HCT116 (cell line): ENCODE results near the gene MYBPC1. TPM values are rescaled to one million over a fixed set of nuclear protein-coding genes. Genes with fewer than 3 reads are reported as not detected.

ENCODE experiments used
- ATAC-seq: fragments of 200-7000 bp; cut with Tn5 transposase; 2 replicates; pipeline ENCODE4 v1.9.1; 2020; ENCODE audit warnings: mild to moderate bottlenecking, moderate library complexity
- BruUV-seq: library from RNA; stranded (reverse); fragments of 400-500 nt; replicated peaks from 2 replicates; lab custom pipeline; 2021; lab: Mats Ljungman, UMichigan
- CTCF ChIA-PET: fragments of 300-600 bp; sonication (Branson Sonifier 250); formaldehyde crosslinking; loops from one replicate; lab custom pipeline; 2021; ENCODE audit warnings: antibody characterized with exemption; lab: Charles Lee
- POLR2A ChIA-PET: fragments of 300-600, 350-600 bp; sonication (Branson Sonifier 250); formaldehyde crosslinking; loops from one replicate; lab custom pipeline; 2021; ENCODE audit warnings: antibody characterized with exemption; lab: Charles Lee
- RAD21 ChIA-PET, 2 experiments: fragments of 300-600 bp; sonication (Branson Sonifier 250); formaldehyde crosslinking; loops; one replicate each; lab custom pipeline; 2023; ENCODE audit warnings: low total read pairs in 2 of 2; ENCODE audit not compliant: uncharacterized antibody in 2 of 2, unreplicated experiment in 2 of 2, low non-redundant PET in 1 of 2; lab: Charles Lee
- DNase-seq: peaks from one replicate; pipeline ENCODE4 v3.0.0-alpha.2; 2010; ENCODE audit warnings: low read depth, low spot score
- H2AFZ ChIP-seq: fragments of 200-600 bp; shearing (Covaris generic), sonication (generic); 2 replicates; pipeline ENCODE4 v1.6.1; 2017; ENCODE audit warnings: low read depth, mixed run types, mixed read lengths, antibody characterized with exemption, low read length; ENCODE audit not compliant: poor library complexity, severe bottlenecking
- H3K27ac ChIP-seq: 2 replicates; pipeline ENCODE4 v1.5.1; 2012; ENCODE audit warnings: low read depth, low read length
- H3K27me3 ChIP-seq: fragments of 200-600 bp; sonication (generic); 2 replicates; pipeline ENCODE4 v1.6.1; 2016; ENCODE audit warnings: mixed run types, low read length, mixed read lengths; ENCODE audit not compliant: insufficient read depth
- H3K36me3 ChIP-seq, 2 experiments: fragments of 200-500 bp in 1 of 2; fragments of 200-600 bp in 1 of 2; sonication (Bioruptor generic) in 1 of 2; sonication (generic) in 1 of 2; 2 replicates each; pipeline versions ENCODE4 v1.5.1 to v1.6.1; 2014 to 2016; ENCODE audit warnings: low read length in 2 of 2, inconsistent platforms in 1 of 2, mixed read lengths in 1 of 2, mixed run types in 1 of 2; ENCODE audit not compliant: insufficient read depth in 2 of 2, control insufficient read depth in 1 of 2
- H3K4me1 ChIP-seq, 2 experiments: fragments of 200-600 bp in 1 of 2; sonication (generic) in 1 of 2; 2 replicates each; pipeline versions ENCODE4 v1.5.1 to v1.6.1; 2012 to 2017; ENCODE audit warnings: low read length in 2 of 2, inconsistent platforms in 1 of 2, mild to moderate bottlenecking in 1 of 2, mixed read lengths in 1 of 2, mixed run types in 1 of 2, moderate library complexity in 1 of 2; ENCODE audit not compliant: insufficient read depth in 2 of 2, control insufficient read depth in 1 of 2
- H3K4me2 ChIP-seq: fragments of 200-600 bp; sonication (generic); 2 replicates; pipeline ENCODE4 v1.6.1; 2017; ENCODE audit warnings: mixed run types, low read length, mixed read lengths
- H3K4me3 ChIP-seq, 2 experiments: fragments of 200-600 bp in 1 of 2; sonication (generic) in 1 of 2; replicated peaks in 1 of 2; 2 replicates each; pipeline ENCODE4 v1.5.1; 2011 to 2016; ENCODE audit warnings: low read length in 2 of 2, control low read depth in 1 of 2, low read depth in 1 of 2, mild to moderate bottlenecking in 1 of 2, mixed read lengths in 1 of 2, mixed run types in 1 of 2
- H3K79me2 ChIP-seq: fragments of 200-600 bp; sonication (generic); 2 replicates; pipeline ENCODE4 v1.6.1; 2017; ENCODE audit warnings: mild to moderate bottlenecking, mixed run types, low read length, moderate library complexity, mixed read lengths; ENCODE audit not compliant: insufficient read depth
- H3K9ac ChIP-seq: fragments of 200-600 bp; sonication (generic); 2 replicates; pipeline ENCODE4 v1.6.1; 2016; ENCODE audit warnings: low read length, mixed read lengths
- H3K9me2 ChIP-seq: fragments of 200-600 bp; sonication (generic), shearing (Covaris generic); 2 replicates; pipeline ENCODE4 v1.6.1; 2017; ENCODE audit warnings: mixed run types, mild to moderate bottlenecking, moderate library complexity; ENCODE audit not compliant: insufficient read depth
- H3K9me3 ChIP-seq, 2 experiments: fragments of 200-500 bp in 1 of 2; fragments of 200-600 bp in 1 of 2; sonication (Bioruptor generic) in 1 of 2; sonication (generic) in 1 of 2; 2 replicates each; pipeline ENCODE4 v1.6.1; 2014 to 2017; ENCODE audit warnings: low read length in 2 of 2, mixed read lengths in 2 of 2, inconsistent platforms in 1 of 2, low read depth in 1 of 2, mild to moderate bottlenecking in 1 of 2, mixed run types in 1 of 2, moderate library complexity in 1 of 2; ENCODE audit not compliant: control insufficient read depth in 1 of 2, insufficient read depth in 1 of 2
- H4K20me1 ChIP-seq: fragments of 200-600 bp; sonication (generic), shearing (Covaris generic); 2 replicates; pipeline ENCODE4 v1.6.1; 2017; ENCODE audit warnings: mixed run types, mild to moderate bottlenecking, moderate library complexity; ENCODE audit not compliant: insufficient read depth
- CEBPB ChIP-seq: IDR thresholded peaks from 2 replicates; pipeline ENCODE4 v1.6.1; 2012; ENCODE audit warnings: low read depth
- ELF1 ChIP-seq: IDR thresholded peaks from 2 replicates; pipeline ENCODE4 v1.6.1; 2012; ENCODE audit warnings: low read depth, borderline replicate concordance
- JUND ChIP-seq: IDR thresholded peaks from 2 replicates; pipeline ENCODE4 v1.6.1; 2012
- MAX ChIP-seq: IDR thresholded peaks from 2 replicates; pipeline ENCODE4 v1.6.1; 2012
- POLR2A ChIP-seq: IDR thresholded peaks from 2 replicates; pipeline ENCODE4 v1.7.0; 2011; ENCODE audit warnings: borderline replicate concordance; ENCODE audit not compliant: insufficient read depth, insufficient read length; ENCODE audit errors: extremely low read depth
- POLR2AphosphoS5 ChIP-seq: IDR thresholded peaks from 2 replicates; pipeline ENCODE4 v1.6.1; 2011; ENCODE audit warnings: mild to moderate bottlenecking, low read depth, low read length, moderate library complexity
- REST ChIP-seq: IDR thresholded peaks from 2 replicates; pipeline ENCODE4 v1.6.1; 2012; ENCODE audit warnings: low read depth
- SP1 ChIP-seq: IDR thresholded peaks from 2 replicates; pipeline ENCODE4 v1.6.1; 2012; ENCODE audit warnings: low read depth
- TCF7L2 ChIP-seq: IDR thresholded peaks from 2 replicates; pipeline ENCODE4 v1.7.0; 2011; ENCODE audit warnings: borderline replicate concordance, inconsistent platforms; ENCODE audit not compliant: insufficient read depth, insufficient read length; ENCODE audit errors: extremely low read depth
- YY1 ChIP-seq: IDR thresholded peaks from 2 replicates; pipeline ENCODE4 v1.6.1; 2011; ENCODE audit warnings: low read length, low read depth, moderate library complexity, mild to moderate bottlenecking; ENCODE audit not compliant: insufficient replicate concordance; ENCODE audit errors: extremely low read depth
- ZNF274 ChIP-seq: fragments of 200-500 bp; sonication (Bioruptor generic); IDR thresholded peaks from 2 replicates; pipeline ENCODE4 v1.6.1; 2014; ENCODE audit warnings: mild to moderate bottlenecking, low read depth, low read length, inconsistent platforms
- intact Hi-C: fragments of 100-400 bp; cut with micrococcal nuclease; formaldehyde crosslinking; loops from 2 replicates; pipeline ENCODE4 v1.10.0; 2022
- total RNA-seq: library from RNA; stranded (reverse); gene quantifications from one replicate; pipeline ENCODE4 v1.2.1, GENCODE V29; 2021; ENCODE audit not compliant: unreplicated experiment

Gene MYBPC1
- total RNA-seq, 1 experiment from 2014 or later = not detected

GRCh38 chr12:101694986-101695385 lies 100.2 kb downstream of the MYBPC1 start:
- H3K9me2 ChIP-seq = no peaks in the 10 kb centered on the region
- DNase-seq (no peak), ATAC-seq (no peak)
- TF ChIP-seq YY1 (no peak), MAX (no peak), SP1 (no peak), ZNF274 (no peak), TCF7L2 (no peak), CEBPB (no peak), REST (no peak), JUND (no peak), POLR2AphosphoS5 (no peak), POLR2A (no peak), ELF1 (no peak)
- H2AFZ ChIP-seq = no peak overlapping the region
- H3K4me1 ChIP-seq = peaks cover 8 to 15% of the 10 kb centered on the region in 2 experiments; a peak in 3 of 4 replicates
- no peak overlapping the region for H3K4me2 ChIP-seq
- peaks cover 20% of the 10 kb centered on the region for H3K79me2 ChIP-seq
- H3K27me3 ChIP-seq = no peaks in the 10 kb centered on the region
- ChIA-PET POLR2A (no interaction called here), CTCF (no interaction called here), RAD21 (no interaction called here)
- intact Hi-C loops = no loop called here
- H3K36me3 ChIP-seq = no peaks in the 10 kb centered on the region
- H3K4me3 ChIP-seq = no peak overlapping the region
- no peaks in the 10 kb centered on the region for H3K9me3 ChIP-seq
- BruUV-seq = no TSS peak
- no peak overlapping the region for H3K27ac ChIP-seq
- H3K9ac ChIP-seq = no peak overlapping the region
- H4K20me1 ChIP-seq = no peaks in the 10 kb centered on the region
